Right renal cortex interstitium (tissue), 3 donors: ENCODE measurements around the gene HELQ. TPM values are rescaled to one million over a fixed set of nuclear protein-coding genes. Genes with fewer than 3 reads are reported as not detected.

ENCODE experiments used
- DNase-seq, 3 donors: peaks; one replicate each; pipeline ENCODE4 v3.0.0-alpha.2; 2013; ENCODE audit warnings: low read depth in 3 of 3, low spot score in 2 of 3
- polyA plus RNA-seq, 3 donors: library from polyadenylated mRNA; unstranded; fragments of 120-200 nt; gene quantifications; one replicate each; pipeline ENCODE4 v1.2.1, GENCODE V29; 2013; ENCODE audit not compliant: insufficient read length in 3 of 3

Gene HELQ
- polyA plus RNA-seq, 3 donors: 16.9 to 18.5 (median 17.3) TPM

DNA sequence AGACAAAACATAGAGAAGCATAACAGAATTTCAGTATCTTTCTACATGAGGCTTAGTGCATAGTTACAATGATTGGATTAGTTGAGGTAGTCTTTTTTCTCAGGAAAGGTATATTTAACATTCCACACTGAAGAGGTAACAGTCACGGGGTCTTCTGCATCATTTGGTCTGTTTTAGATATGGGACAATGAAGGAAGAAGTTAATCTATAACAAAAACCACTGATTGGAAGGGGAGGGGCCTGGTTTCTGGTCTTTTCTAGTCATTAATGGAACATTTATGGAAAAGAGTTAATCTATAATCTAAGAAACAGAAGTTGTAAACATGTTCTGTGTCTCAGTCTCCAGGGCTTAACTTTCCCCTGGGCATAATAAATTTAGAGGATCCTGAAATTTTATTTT is 83.7 kb downstream of the HELQ start:
- no peak for DNase-seq

DNA sequence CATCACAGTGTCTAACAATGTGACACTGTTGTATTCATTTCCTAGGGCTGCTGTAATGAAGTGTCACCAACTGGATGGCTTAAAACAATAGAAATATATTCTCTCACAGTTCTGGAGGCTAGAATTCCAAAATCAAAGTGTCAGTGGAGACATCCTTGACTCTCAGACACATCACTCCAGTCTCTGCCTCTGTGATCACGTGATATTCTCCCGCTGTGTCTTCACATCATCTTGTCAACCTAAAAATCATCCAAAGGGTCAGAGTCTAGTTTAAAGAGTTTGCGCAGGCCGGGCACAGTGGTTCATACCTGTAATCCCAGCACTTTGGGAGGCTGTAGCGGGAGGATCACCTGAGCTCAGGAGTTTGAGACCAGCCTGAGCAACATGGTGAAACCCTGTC is 84.4 kb downstream of the HELQ start:
- DNase-seq: no peak

DNA sequence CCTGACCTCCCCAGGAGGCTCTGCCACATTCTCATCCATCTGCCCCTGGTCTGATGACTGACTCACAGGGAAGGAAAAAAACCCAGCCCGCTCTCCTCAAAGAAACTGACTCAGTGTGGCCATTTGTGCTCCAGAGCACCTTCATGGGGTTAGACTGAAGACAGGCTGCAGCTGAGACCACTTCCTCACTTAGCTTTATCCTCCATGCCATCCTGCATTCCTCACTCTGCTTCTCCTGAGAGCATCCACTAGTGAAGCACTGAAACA is 85.0 kb downstream of the HELQ start:
- no peak for DNase-seq

DNA sequence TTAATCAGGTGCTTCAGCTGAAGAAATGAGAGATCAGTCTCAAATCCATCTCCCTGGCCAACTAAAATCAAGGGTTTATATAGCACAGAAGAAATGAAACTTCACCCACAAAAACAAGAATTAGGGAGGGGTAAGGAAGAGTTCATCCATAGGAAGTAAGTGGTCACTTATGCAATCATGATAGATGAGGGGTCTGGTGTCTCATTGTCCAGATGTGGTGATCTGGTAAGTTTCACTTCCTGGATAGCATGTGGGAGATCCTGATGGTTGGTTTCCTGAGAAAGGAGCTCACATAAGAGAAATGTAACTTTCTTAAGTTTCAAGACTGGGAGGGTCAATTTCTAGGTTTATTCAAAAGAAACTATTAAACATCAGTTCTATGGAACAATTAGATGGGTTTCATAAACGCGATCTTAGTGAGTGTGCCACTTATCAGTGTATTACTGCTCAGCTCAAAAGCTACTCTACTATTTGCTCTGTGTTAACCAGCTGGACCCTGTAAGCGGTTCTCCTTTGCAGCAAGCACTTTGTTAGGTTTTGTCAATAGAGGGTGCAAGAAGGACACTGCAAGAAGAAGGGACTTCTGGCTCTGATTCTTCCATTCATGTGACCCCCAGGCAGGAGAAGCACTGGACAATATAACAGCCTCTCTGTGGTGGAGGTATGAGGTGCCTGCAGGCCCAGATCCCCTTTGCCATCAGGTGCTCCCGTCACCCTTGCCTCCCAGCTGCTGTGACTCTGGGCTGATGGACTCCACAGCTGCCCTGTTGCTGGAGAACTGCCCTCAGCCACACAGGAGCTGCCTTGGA is 85.6 kb downstream of the HELQ start:
- DNase-seq: no peak

DNA sequence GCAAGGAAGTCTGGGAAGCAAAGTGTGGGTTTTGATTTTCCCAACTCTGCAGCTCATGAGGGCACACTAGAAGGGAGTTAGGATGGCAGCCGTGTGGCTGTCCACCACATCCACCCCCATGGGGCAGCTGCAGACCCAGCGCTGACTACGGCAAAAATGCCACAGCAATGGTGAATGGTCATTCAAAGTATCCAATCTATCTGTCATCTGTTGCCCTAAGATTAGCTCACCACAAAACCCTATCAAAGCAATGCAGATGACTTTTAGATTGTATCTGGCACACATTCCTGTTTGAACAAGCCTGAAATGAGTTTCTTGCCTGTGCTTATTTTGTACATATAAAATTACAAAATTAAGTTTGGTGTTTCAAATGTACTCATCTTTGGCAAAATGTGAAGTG is 91.3 kb downstream of the HELQ start:
- DNase-seq: no peak

DNA sequence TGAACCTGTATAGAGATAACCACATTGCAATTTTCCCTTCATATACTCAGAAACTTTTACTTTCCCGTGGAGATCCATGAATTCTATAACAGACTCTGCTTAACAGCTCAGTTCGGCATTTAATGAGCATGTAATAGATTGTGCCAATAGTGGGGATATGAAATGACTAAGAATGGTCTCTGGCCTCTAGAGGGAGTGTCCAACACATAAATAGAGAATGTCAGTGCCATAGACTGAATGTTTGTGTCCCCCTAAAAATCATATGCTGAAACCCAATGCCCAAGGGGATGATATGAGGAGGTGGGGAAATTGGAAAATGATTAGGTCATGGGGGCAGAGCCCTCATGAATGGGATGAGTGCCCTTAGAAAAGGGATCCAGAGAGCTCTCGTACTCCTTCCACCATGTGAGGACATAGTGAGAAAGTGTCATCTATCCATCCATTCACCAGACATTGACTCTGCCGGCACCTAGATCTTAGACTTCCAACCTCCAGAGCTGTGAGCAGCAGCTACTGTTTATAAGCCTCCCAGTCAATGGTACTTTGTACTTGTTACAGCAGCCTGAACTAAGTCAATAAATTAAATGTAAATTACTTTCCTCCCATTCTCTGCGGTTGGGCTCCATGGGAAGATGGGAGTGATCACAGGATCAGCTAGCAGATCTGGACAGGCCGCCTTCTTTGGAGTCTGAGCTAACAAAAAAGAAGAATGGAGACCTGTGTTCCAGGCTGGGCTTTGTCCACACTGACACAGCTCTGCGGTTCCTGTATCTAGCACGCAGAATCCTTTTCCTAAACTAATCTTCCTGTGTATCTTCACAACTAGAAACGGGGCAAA is 92.9 kb downstream of the HELQ start:
- DNase-seq: no peak

DNA sequence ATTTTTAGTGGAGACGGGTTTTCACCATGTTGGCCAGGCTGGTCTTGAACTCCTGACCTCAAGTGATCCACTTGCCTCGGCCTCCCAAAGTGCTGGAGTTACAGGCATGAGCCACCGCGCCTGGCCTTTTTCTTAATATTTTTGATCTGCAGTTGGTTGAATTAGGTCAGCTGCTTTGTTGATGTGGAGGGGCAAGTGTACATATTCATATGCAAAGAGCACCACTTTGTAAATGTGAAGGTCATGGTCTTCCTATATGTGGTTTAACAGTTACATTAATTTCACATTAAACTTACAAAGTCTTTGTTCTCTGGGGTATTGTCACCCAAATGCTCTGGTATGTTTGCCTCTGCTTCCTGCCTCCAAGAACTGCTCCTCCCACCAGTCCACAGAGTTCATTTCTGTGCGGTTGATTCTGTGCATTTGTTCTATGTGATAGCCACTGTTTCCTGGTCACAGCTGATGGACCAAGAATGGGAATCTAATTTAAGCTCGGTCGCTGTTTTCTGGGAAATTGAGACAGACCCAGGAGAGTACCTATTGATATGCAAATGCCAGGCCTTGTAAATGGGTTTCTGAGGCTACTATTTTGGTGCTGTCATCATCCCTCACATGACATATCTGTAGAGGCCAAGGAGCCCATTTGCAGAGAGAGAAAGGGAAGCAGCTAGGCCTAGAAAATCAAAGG is 94.1 kb downstream of the HELQ start:
- no peak for DNase-seq

DNA sequence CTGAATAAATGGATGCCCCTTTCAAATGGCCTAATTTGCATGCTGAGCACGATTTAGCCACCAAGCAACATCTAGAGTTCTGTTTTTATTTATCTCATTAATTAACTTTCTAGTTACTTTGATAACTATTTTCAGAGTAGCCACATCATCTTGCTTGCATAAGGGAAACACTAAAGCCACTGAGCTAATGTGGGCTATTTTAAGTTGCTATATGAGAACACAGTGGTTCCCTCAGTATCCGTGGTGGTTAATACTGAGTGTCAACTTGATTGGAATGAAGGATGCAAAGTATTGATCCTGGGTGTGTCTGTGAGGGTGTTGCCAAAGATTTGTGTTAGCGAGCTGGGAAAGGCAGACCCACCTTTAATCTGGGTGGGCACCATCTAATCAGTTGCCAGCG is 95.6 kb downstream of the HELQ start:
- no peak for DNase-seq

DNA sequence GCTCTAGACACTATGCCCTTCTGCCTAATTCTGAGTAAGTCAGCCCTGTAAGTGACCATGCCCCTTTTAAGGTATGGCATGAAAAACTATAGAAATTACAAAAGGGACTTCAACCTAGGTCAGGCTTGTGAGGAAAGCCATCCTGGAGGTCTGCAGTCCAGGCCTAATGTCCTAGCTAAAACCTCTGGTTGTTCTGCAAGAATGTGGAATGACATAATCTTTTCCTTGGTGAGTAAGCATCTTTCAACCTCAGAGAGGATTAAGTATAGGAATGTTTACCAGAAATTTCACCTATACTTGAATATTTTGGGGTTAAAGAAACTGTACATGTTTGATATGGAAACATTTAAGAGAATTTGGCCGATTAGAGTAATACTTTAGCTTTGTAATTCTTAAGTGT is 97.2 kb downstream of the HELQ start:
- no peak for DNase-seq

Other genes with a start within 250 kb of the HELQ start
- 10 to 100 TPM; 14.6 to 17.7 (median 16.5) TPM for gene COQ2, start 171.0 kb downstream of the HELQ start, polyA plus RNA-seq
- 1 to 10 TPM in 2 of 3 donors, under 1 TPM in 1; 0.93 to 1.6 (median 1.3) TPM for gene HPSE, start 121.0 kb downstream of the HELQ start, polyA plus RNA-seq
- 10 to 100 TPM; 75.4 to 78.9 (median 76.2) TPM for gene MRPS18C, start 235 bp upstream of the HELQ start, polyA plus RNA-seq
- gene ABRAXAS1, start 29.3 kb upstream of the HELQ start, polyA plus RNA-seq: 10 to 100 TPM; 27.7 to 29.9 (median 28.2) TPM
- gene GPAT3, start 80.3 kb upstream of the HELQ start, polyA plus RNA-seq: 10 to 100 TPM; 20.4 to 24.8 (median 21.1) TPM